ENCODE results near the gene ARFGEF2.

Gene ARFGEF2

GRCh38 chr20:48951041-48951440 is 29.5 kb downstream of the ARFGEF2 start:
- POLR2A ChIA-PET = no interaction called here
- CTCF ChIA-PET = no interaction called here
- TF ChIP-seq FOXK2 (IDR thresholded peaks at IDR 0.05) = no peak
- TF ChIP-seq BHLHE40 (IDR thresholded peaks at IDR 0.05; ENCODE audit: borderline replicate concordance) = no peak
- TF ChIP-seq TARDBP (IDR thresholded peaks at IDR 0.05) = no peak
- no peak for TF ChIP-seq SP1 (IDR thresholded peaks at IDR 0.05)
- TF ChIP-seq LEF1 (IDR thresholded peaks at IDR 0.05; ENCODE audit: borderline replicate concordance) = no peak
- no peak for TF ChIP-seq NFRKB (IDR thresholded peaks at IDR 0.05)
- no peak for TF ChIP-seq FOXA1 (IDR thresholded peaks at IDR 0.05)
- TF ChIP-seq ZNF384 (IDR thresholded peaks at IDR 0.05) = no peak
- TF ChIP-seq L3MBTL2 (conservative IDR thresholded peaks at IDR 0.05) = no peak
- no peak for TF ChIP-seq SUZ12 (IDR thresholded peaks at IDR 0.05)
- no peak for TF ChIP-seq CTBP1 (IDR thresholded peaks at IDR 0.05; ENCODE audit: borderline replicate concordance)
- TF ChIP-seq FOXM1 (IDR thresholded peaks at IDR 0.05; ENCODE audit: borderline replicate concordance) = no peak
- TF ChIP-seq ARNT (IDR thresholded peaks at IDR 0.05) = no peak
- TF ChIP-seq, protein P1, sequence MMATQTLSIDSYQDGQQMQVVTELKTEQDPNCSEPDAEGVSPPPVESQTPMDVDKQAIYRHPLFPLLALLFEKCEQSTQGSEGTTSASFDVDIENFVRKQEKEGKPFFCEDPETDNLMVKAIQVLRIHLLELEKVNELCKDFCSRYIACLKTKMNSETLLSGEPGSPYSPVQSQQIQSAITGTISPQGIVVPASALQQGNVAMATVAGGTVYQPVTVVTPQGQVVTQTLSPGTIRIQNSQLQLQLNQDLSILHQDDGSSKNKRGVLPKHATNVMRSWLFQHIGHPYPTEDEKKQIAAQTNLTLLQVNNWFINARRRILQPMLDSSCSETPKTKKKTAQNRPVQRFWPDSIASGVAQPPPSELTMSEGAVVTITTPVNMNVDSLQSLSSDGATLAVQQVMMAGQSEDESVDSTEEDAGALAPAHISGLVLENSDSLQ (IDR thresholded peaks at IDR 0.05) = no peak
- no peak for TF ChIP-seq ELF4 (IDR thresholded peaks at IDR 0.05)
- no peak for TF ChIP-seq HDGF (IDR thresholded peaks at IDR 0.05; ENCODE audit: borderline replicate concordance)
- no peak for DNase-seq (ENCODE audit: extremely low spot score)

DNA sequence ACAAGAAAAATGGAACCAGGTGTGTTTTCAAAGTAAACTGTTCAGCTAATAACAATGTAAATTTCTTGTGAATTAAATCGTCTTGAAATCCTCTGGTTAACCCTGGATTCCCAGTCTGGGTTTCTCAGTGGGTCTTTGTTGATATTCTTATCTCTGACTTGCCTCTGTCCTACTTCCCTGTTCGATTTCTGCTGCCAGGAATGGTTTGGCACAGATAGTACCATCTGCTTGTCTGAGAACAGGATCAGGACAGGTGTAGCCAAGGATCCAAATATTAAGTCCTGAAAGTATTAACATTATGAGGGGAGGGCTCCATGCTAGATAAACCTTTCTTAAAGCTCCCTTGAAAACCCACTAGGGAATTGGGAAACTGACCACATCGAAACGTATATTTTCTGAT is 30.1 kb downstream of the ARFGEF2 start:
- CTCF ChIA-PET = no interaction called here
- TF ChIP-seq LEF1 (IDR thresholded peaks at IDR 0.05; ENCODE audit: borderline replicate concordance) = no peak
- no peak for TF ChIP-seq BHLHE40 (IDR thresholded peaks at IDR 0.05; ENCODE audit: borderline replicate concordance)
- TF ChIP-seq FOXK2 (IDR thresholded peaks at IDR 0.05) = no peak
- TF ChIP-seq SUZ12 (IDR thresholded peaks at IDR 0.05) = no peak
- no peak for TF ChIP-seq CTBP1 (IDR thresholded peaks at IDR 0.05; ENCODE audit: borderline replicate concordance)
- POLR2A ChIA-PET = no interaction called here
- DNase-seq (ENCODE audit: extremely low spot score) = no peak

- TF ChIP-seq ELF4 (IDR thresholded peaks at IDR 0.05) = no peak
- no peak for TF ChIP-seq BHLHE40 (IDR thresholded peaks at IDR 0.05; ENCODE audit: borderline replicate concordance)
- no peak for TF ChIP-seq FOXK2 (IDR thresholded peaks at IDR 0.05)
- no peak for TF ChIP-seq HDGF (IDR thresholded peaks at IDR 0.05; ENCODE audit: borderline replicate concordance)
- no peak for TF ChIP-seq L3MBTL2 (conservative IDR thresholded peaks at IDR 0.05)
- CTCF ChIA-PET = no interaction called here
- POLR2A ChIA-PET = no interaction called here
- DNase-seq (ENCODE audit: extremely low spot score) = no peak
Measured at GRCh38 chr20:48952656-48953055, 31.1 kb downstream of the ARFGEF2 start.

DNA sequence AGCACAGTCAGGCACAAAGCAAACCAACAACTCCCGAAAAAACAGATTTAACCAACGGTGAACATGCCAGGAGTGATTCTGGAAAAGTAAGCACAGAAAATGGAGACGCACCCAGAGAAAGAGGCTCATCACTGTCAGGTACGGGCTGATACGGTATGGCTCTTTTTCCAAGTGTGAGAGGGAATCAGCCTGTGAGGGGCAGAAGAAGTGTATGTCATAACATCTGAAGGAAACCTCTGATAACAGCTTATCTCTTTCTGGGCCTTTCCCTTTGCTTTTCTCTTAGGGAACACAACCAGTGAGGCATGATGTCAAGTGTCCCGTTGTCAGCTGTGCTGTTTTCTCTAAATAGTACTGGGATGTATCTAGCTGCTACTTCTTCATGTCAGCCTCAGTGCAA is 32.1 kb downstream of the ARFGEF2 start:
- ChIA-PET POLR2A (no interaction called here), CTCF (no interaction called here)
- no peak for DNase-seq (ENCODE audit: extremely low spot score)
- TF ChIP-seq HDGF (IDR thresholded peaks at IDR 0.05; ENCODE audit: borderline replicate concordance) = no peak
- no peak for TF ChIP-seq ARNT (IDR thresholded peaks at IDR 0.05)
- no peak for TF ChIP-seq CTBP1 (IDR thresholded peaks at IDR 0.05; ENCODE audit: borderline replicate concordance)
- no peak for TF ChIP-seq NFRKB (IDR thresholded peaks at IDR 0.05)
- no peak for TF ChIP-seq LEF1 (IDR thresholded peaks at IDR 0.05; ENCODE audit: borderline replicate concordance)
- TF ChIP-seq SUZ12 (IDR thresholded peaks at IDR 0.05) = no peak
- TF ChIP-seq, protein P1 (IDR thresholded peaks at IDR 0.05) = no peak
- no peak for TF ChIP-seq BHLHE40 (IDR thresholded peaks at IDR 0.05; ENCODE audit: borderline replicate concordance)
- TF ChIP-seq ZNF384 (IDR thresholded peaks at IDR 0.05) = no peak
- TF ChIP-seq FOXK2 (IDR thresholded peaks at IDR 0.05) = no peak
- no peak for TF ChIP-seq TARDBP (IDR thresholded peaks at IDR 0.05)
- no peak for TF ChIP-seq FOXA1 (IDR thresholded peaks at IDR 0.05)
- no peak for TF ChIP-seq ELF4 (IDR thresholded peaks at IDR 0.05)
- TF ChIP-seq SP1 (IDR thresholded peaks at IDR 0.05) = no peak
- no peak for TF ChIP-seq L3MBTL2 (conservative IDR thresholded peaks at IDR 0.05)
- no peak for TF ChIP-seq FOXM1 (IDR thresholded peaks at IDR 0.05; ENCODE audit: borderline replicate concordance)

GRCh38 chr20:48956052-48956451 is 34.5 kb downstream of the ARFGEF2 start:
- ChIA-PET POLR2A (interaction anchor here (0.6 kb wide), 1 partner anchor 560 kb away, joined by 3 read pairs; no protein-coding TSS in a partner anchor), CTCF (no interaction called here)
- TF ChIP-seq, protein P1 (IDR thresholded peaks at IDR 0.05) = no peak
- no peak for DNase-seq (ENCODE audit: extremely low spot score)

DNA sequence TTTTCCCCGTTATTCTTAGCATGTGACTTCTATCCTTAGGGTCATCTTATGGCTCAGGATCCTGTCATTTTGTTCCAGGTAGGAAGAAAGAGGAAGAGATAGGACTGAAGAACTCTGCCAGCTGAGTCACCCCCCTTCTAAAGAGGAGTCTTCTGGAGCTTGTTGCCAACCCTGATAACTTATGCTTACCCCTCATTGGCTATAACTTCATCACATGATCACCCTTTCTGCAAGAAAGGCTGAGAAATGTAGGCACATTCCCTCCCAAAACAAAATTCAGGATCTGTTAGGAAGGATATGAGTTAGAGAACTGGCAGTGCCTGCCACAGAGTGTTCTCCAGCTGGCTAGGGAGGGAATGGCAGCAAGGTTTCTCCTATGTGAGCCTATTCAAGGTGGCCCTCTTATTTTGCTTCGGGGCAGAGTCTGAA is 35.6 kb downstream of the ARFGEF2 start:
- ChIA-PET CTCF (no interaction called here), POLR2A (no interaction called here)
- no peak for DNase-seq (ENCODE audit: extremely low spot score)
- no peak for TF ChIP-seq FOXK2 (IDR thresholded peaks at IDR 0.05)
- no peak for TF ChIP-seq ELF4 (IDR thresholded peaks at IDR 0.05)
- no peak for TF ChIP-seq LEF1 (IDR thresholded peaks at IDR 0.05; ENCODE audit: borderline replicate concordance)
- no peak for TF ChIP-seq L3MBTL2 (conservative IDR thresholded peaks at IDR 0.05)
- TF ChIP-seq, protein P1 (IDR thresholded peaks at IDR 0.05) = no peak
- TF ChIP-seq HDGF (IDR thresholded peaks at IDR 0.05; ENCODE audit: borderline replicate concordance) = no peak

All from HEK293T (cell line).